GM12878 (cell line): ENCODE measurements around the gene CIPC. TPM values are rescaled to one million over a fixed set of nuclear protein-coding genes. Genes with fewer than 3 reads are reported as not detected.

Source experiments
- BACH1 ChIP-seq: fragments of 450-650 bp; IDR thresholded peaks from 2 replicates; pipeline ENCODE4 v1.6.1; 2017; ENCODE audit warnings: mild to moderate bottlenecking, borderline replicate concordance
- DPF2 ChIP-seq: fragments of 450-650 bp; IDR thresholded peaks from 2 replicates; pipeline ENCODE4 v1.6.1; 2017; ENCODE audit warnings: mild to moderate bottlenecking
- EGR1 ChIP-seq, 2 experiments: IDR thresholded peaks; 1 replicate in 1 of 2; 2 replicates in 1 of 2; pipeline ENCODE4 v1.6.1; 2011 to 2012; ENCODE audit warnings: low read depth in 2 of 2, low read length in 2 of 2, borderline replicate concordance in 1 of 2, mild to moderate bottlenecking in 1 of 2, moderate library complexity in 1 of 2
- ETV6 ChIP-seq, 2 experiments: fragments of 450-650 bp in 1 of 2; IDR thresholded peaks in 1 of 2; conservative IDR thresholded peaks in 1 of 2; 2 replicates each; pipeline ENCODE4 v1.6.1; 2014; ENCODE audit warnings: antibody characterized with exemption in 1 of 2, borderline replicate concordance in 1 of 2, low read depth in 1 of 2, mild to moderate bottlenecking in 1 of 2, moderate library complexity in 1 of 2
- GATAD2B ChIP-seq: fragments of 450-650 bp; conservative IDR thresholded peaks from 2 replicates; pipeline ENCODE4 v1.6.1; 2017; ENCODE audit warnings: low read depth, mild to moderate bottlenecking, moderate library complexity
- IKZF1 ChIP-seq: fragments of 450-650 bp; conservative IDR thresholded peaks from 2 replicates; pipeline ENCODE4 v1.6.1; 2017; ENCODE audit warnings: antibody characterized with exemption, mild to moderate bottlenecking
- NR2F1 ChIP-seq: fragments of 450-650 bp; conservative IDR thresholded peaks from 2 replicates; pipeline ENCODE4 v1.6.1; 2017; ENCODE audit warnings: mild to moderate bottlenecking
- RAD21 ChIP-seq: IDR thresholded peaks from 2 replicates; pipeline ENCODE4 v1.6.1; 2011; ENCODE audit warnings: mild to moderate bottlenecking, low read depth, low read length, moderate library complexity; ENCODE audit not compliant: insufficient read depth
- RUNX3 ChIP-seq: IDR thresholded peaks from 2 replicates; pipeline ENCODE4 v1.6.1; 2012; ENCODE audit warnings: low read length, inconsistent platforms
- ZNF217 ChIP-seq: fragments of 450-650 bp; IDR thresholded peaks from 2 replicates; pipeline ENCODE4 v1.6.1; 2017; ENCODE audit warnings: antibody characterized with exemption, mild to moderate bottlenecking
- polyA plus RNA-seq, 11 experiments: library from polyadenylated mRNA; depleted of rRNA in 4 of 11; unstranded in 6 of 11; stranded (reverse) in 5 of 11; fragments of >200 nt; fragmentation: Nextera tagmentation in 4 of 11; fragmentation: Illumina TruSeq in 1 of 11; extraction: Ambion mirVana in 4 of 11; extraction: Trizol in 1 of 11; gene quantifications; 1 replicate in 1 of 11; 2 replicates in 10 of 11; pipeline versions ENCODE4 v1.2.1 to v1.2.3, GENCODE V29; 2011 to 2016; ENCODE audit warnings: inconsistent platforms in 2 of 11, missing spikeins in 2 of 11, low read depth in 1 of 11
- total RNA-seq, 4 experiments: library from RNA; depleted of rRNA in 3 of 4; stranded (reverse); fragments of >200 nt in 3 of 4; fragmentation: Illumina TruSeq in 1 of 4; extraction: Trizol in 1 of 4; gene quantifications; 2 replicates each; pipeline versions ENCODE4 v1.2.1 to v1.2.3, GENCODE V29; 2013 to 2021
- TF ChIP-seq, protein P1 (sequence below): fragments of 450-650 bp; IDR thresholded peaks from 2 replicates; pipeline ENCODE4 v1.6.1; 2017; ENCODE audit warnings: mild to moderate bottlenecking, moderate library complexity

CIPC gene
- total and polyA plus RNA-seq, 10 of the 15 experiments (the other 5 are each of a cell fraction or from before 2014, with no cell fraction given) = 5.6 to 29.5 (median 16.5) TPM

DNA sequence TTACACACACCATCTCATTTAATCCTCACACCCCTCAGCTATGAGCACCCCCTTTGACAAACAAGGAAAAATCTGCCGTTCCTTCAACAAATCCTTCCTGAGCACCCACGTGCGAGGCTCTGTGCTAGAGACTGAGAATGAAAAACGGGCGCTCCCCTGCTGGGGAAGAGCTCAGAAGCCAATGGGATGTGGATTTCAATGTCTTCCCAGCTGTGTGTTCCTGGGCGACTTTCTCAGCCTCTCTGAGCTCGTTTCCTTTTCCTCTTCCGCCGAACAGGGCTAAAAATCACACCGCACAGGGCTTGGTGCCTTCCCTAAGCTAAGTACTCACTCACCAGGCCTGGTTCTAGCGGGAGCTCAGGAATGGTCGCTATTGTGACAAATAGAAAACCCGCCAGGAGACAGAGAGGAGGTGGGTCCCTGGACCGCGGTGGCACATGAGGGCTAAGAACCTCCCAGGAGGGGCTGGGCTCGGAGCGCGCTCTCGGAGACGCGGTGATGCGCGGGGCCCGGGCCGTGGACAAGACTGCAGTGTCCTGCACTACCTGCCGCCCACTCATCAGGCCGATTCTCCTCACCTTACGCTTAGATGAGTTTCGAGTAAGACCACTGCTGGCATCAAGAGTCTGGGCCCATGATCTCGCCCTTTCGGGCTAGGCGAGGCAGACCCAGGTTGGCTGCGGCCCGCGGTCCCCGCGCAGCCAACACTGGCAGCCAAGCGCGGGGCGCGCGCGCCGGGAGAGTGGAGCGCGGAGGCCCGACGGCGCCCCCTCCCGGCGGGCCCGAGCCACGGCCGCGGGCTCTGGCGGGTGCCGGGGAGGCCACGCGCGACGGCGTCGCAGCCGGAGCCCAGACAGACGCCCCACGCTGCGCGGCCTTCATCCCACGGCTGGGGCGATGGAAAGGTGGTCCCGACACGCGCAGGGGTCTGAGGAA is 26.6 kb downstream of the CIPC start (continued):
- TF ChIP-seq BACH1 (peak; percentile 96), ZNF217 (peak; percentile 71; the same call in 1 of the 2 replicates), RUNX3 (peak; percentile 24; the same call in 1 of the 2 replicates), NR2F1 (peak; percentile 53), ETV6 (conservative IDR thresholded peaks at IDR 0.05 in 1 of 2, IDR thresholded peaks at IDR 0.05 in 1 of 2; ENCODE audit: borderline replicate concordance in 1 of 2, low read depth in 1 of 2) (peak in 1 of 2 experiments; percentile 19; a peak in 1 of 4 replicates), RAD21 (peak; percentile 59; the same call in 1 of the 2 replicates), GATAD2B (peak; percentile 94), EGR1 (IDR thresholded peaks at IDR 0.05; ENCODE audit: borderline replicate concordance in 1 of 2, low read depth in 2 of 2, low read length in 2 of 2) (peak in 1 of 2 experiments; percentile 21; a peak in 1 of 3 replicates), IKZF1 (peak; percentile 78), DPF2 (0 out of 2 replicates have a peak, but pooled peaks have one; percentile 39)
- TF ChIP-seq, protein P1, sequence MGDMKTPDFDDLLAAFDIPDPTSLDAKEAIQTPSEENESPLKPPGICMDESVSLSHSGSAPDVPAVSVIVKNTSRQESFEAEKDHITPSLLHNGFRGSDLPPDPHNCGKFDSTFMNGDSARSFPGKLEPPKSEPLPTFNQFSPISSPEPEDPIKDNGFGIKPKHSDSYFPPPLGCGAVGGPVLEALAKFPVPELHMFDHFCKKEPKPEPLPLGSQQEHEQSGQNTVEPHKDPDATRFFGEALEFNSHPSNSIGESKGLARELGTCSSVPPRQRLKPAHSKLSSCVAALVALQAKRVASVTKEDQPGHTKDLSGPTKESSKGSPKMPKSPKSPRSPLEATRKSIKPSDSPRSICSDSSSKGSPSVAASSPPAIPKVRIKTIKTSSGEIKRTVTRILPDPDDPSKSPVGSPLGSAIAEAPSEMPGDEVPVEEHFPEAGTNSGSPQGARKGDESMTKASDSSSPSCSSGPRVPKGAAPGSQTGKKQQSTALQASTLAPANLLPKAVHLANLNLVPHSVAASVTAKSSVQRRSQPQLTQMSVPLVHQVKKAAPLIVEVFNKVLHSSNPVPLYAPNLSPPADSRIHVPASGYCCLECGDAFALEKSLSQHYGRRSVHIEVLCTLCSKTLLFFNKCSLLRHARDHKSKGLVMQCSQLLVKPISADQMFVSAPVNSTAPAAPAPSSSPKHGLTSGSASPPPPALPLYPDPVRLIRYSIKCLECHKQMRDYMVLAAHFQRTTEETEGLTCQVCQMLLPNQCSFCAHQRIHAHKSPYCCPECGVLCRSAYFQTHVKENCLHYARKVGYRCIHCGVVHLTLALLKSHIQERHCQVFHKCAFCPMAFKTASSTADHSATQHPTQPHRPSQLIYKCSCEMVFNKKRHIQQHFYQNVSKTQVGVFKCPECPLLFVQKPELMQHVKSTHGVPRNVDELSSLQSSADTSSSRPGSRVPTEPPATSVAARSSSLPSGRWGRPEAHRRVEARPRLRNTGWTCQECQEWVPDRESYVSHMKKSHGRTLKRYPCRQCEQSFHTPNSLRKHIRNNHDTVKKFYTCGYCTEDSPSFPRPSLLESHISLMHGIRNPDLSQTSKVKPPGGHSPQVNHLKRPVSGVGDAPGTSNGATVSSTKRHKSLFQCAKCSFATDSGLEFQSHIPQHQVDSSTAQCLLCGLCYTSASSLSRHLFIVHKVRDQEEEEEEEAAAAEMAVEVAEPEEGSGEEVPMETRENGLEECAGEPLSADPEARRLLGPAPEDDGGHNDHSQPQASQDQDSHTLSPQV = peak; percentile 51; the same call in 1 of the 2 replicates
